Type B pancreatic cell (in vitro differentiated cells): ENCODE data around the gene RFX4. TPM values are rescaled to one million over a fixed set of nuclear protein-coding genes. Genes with fewer than 3 reads are reported as not detected.

Source experiments
- DNase-seq: peaks from one replicate; pipeline ENCODE4 v3.0.0; 2021; ENCODE audit warnings: mixed read lengths; ENCODE audit not compliant: unreplicated experiment; ENCODE audit errors: extremely low spot score
- H3K27ac Mint-ChIP-seq: 2 replicates; pipeline ENCODE4 v1.8.0; 2021; ENCODE audit warnings: mild to moderate bottlenecking, mixed read lengths
- H3K27me3 Mint-ChIP-seq: 2 replicates; pipeline ENCODE4 v1.8.0; 2021; ENCODE audit warnings: mixed read lengths
- H3K36me3 Mint-ChIP-seq: 2 replicates; pipeline ENCODE4 v1.8.0; 2021; ENCODE audit warnings: mixed read lengths
- H3K4me1 Mint-ChIP-seq: one replicate; pipeline ENCODE4 v1.8.0; 2021; ENCODE audit warnings: mixed read lengths; ENCODE audit not compliant: unreplicated experiment
- H3K4me3 Mint-ChIP-seq: 2 replicates; pipeline ENCODE4 v1.8.0; 2021; ENCODE audit warnings: mild to moderate bottlenecking, mixed read lengths
- H3K9me3 Mint-ChIP-seq: 2 replicates; pipeline ENCODE4 v1.8.0; 2021; ENCODE audit warnings: mixed read lengths
- total RNA-seq: library from RNA; stranded (reverse); gene quantifications from 2 replicates; pipeline ENCODE4 v1.2.1, GENCODE V29; 2021; ENCODE audit warnings: low replicate concordance
- TF ChIP-seq, protein P1 (sequence below): fragments of 200-600 bp; sonication (generic); conservative IDR thresholded peaks from 2 replicates; pipeline ENCODE4 v1.5.0; 2021; ENCODE audit warnings: antibody characterized with exemption, mild to moderate bottlenecking

Gene RFX4
- total RNA-seq, 1 donor from 2014 or later: 25.4 TPM

DNA sequence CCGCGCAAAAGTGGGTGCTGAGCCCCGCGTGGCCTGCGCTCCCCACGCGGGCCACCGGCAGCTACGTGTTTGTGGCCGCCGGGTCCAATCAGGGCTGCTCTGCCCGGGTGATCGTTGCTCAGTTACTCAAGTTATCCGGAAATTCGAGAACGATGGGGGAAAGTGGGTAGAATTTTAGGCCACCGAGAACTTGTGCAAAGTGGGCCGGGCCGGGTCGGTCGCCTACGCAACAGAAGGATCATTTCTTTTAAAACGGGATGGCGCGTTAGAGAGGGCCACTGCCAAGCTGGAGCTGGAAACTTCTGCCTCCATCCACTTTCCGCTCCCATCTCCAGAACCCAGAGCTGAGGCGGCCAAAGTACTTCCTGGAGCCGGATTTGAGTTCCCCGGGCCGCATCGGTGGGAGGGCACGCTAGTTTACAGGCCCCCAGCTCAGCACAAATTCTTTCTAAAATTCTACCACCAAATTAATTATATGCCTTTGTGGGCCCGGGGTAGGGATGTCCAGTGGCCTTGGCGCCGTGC, 3.5 kb downstream of the RFX4 start:
- H3K4me1 Mint-ChIP-seq: peaks cover 10% of the 10 kb centered on the region
- H3K27ac Mint-ChIP-seq: no peak overlapping the region
- peak overlapping the region; percentile 85 for H3K4me3 Mint-ChIP-seq
- no peaks in the 10 kb centered on the region for H3K9me3 Mint-ChIP-seq
- no peak for DNase-seq
- H3K36me3 Mint-ChIP-seq: no peaks in the 10 kb centered on the region
- H3K27me3 Mint-ChIP-seq: peaks cover 94% of the 10 kb centered on the region
- TF ChIP-seq, protein P1, sequence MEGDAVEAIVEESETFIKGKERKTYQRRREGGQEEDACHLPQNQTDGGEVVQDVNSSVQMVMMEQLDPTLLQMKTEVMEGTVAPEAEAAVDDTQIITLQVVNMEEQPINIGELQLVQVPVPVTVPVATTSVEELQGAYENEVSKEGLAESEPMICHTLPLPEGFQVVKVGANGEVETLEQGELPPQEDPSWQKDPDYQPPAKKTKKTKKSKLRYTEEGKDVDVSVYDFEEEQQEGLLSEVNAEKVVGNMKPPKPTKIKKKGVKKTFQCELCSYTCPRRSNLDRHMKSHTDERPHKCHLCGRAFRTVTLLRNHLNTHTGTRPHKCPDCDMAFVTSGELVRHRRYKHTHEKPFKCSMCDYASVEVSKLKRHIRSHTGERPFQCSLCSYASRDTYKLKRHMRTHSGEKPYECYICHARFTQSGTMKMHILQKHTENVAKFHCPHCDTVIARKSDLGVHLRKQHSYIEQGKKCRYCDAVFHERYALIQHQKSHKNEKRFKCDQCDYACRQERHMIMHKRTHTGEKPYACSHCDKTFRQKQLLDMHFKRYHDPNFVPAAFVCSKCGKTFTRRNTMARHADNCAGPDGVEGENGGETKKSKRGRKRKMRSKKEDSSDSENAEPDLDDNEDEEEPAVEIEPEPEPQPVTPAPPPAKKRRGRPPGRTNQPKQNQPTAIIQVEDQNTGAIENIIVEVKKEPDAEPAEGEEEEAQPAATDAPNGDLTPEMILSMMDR: no peak

DNA sequence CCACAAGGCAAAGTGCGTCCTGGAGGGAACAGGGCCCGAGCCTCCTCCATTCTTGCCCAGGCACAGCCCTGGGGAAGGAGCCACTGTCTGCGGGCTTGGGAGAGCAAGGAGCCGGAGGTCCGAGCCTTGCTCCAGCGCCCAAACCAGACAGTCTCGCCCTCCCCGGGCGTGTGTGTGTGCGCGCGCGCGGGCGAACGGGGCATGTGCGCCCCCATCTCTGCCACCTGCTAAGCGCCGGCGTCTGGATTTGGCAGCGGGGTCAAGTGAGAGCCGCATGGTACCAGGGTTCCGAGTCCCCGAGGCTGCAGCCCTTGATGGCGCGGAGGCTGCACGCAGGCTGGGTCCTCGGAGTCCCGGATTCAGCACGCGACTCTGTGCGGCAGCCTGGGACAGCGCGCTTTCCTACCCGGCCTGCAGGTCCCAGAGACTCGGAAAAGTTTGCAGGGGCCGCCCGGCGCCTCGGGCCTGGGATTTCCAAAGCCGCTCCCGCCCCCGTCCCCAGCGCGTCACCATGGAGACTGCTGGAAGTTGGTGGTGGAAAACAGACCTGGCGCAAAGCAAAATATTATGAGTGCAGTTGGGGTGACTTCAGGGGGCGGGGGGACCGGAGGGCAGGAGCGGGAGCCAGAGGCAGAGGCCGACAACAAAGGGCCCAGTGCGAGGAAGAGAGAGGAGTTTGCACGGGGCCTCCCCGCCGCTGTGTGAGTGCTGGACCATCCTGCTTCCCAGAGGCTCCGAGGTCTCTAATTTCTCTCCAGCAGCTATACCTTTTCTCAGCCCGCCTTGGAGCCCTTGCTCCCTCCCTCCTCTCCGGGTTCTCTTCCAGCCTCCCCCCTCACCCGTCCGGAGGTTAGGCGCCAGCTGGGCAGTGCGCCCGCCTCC, 4.2 kb downstream of the RFX4 start:
- Mint-ChIP-seq H3K4me1 (peaks cover 7% of the 10 kb centered on the region), H3K27ac (no peak overlapping the region), H3K27me3 (peaks cover 93% of the 10 kb centered on the region), H3K4me3 (peak overlapping the region; percentile 85), H3K36me3 (no peaks in the 10 kb centered on the region), H3K9me3 (no peaks in the 10 kb centered on the region)
- DNase-seq: no peak
- TF ChIP-seq, protein P1: no peak

DNA sequence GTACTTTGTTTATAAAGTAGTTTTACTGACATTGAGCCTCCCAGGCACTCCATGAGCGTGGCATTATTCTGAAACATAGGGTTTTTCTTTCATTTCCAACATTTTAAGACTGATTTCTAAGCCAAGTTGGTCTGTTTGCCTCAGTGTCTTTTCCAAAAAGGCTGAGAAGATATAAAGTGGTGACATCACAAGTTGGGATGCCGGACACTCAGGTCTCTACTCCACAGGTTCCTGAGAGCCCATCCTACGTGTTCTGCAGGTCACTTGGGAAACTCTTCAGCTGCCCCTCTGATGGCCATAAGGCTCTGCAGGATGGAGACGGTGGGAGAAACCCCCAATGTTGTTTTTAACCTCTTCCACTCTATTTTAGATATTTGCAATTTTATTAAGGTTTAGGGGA, 6.0 kb downstream of the RFX4 start:
- peaks cover 6% of the 10 kb centered on the region for H3K4me1 Mint-ChIP-seq
- peaks cover 3% of the 10 kb centered on the region for H3K36me3 Mint-ChIP-seq
- H3K27ac Mint-ChIP-seq: no peak overlapping the region
- no peak for DNase-seq
- H3K9me3 Mint-ChIP-seq: no peaks in the 10 kb centered on the region
- H3K27me3 Mint-ChIP-seq: peaks cover 93% of the 10 kb centered on the region
- no peak overlapping the region for H3K4me3 Mint-ChIP-seq
- TF ChIP-seq, protein P1: no peak

DNA sequence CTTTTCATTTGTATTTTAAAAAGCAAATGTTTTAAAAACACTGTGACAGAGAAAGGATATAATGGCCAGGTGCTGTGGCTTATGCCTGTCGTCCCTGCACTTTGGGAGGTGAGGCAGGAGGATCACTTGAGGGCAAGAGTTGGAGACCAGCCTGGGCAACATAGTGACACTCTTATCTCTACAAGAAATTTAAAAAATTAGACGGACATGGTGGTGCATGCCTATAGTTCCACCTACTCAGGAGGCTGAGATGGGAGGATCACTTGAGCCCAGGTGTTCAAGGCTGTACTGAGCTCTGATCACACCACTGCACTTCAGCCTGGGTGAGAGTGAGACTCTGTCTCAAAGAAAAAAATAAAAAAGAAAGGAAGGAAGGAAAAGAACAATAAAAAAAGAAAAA, 7.8 kb downstream of the RFX4 start:
- DNase-seq: no peak
- Mint-ChIP-seq H3K4me3 (no peak overlapping the region), H3K36me3 (peaks cover 3% of the 10 kb centered on the region), H3K4me1 (peaks cover under 1% of the 10 kb centered on the region), H3K9me3 (no peaks in the 10 kb centered on the region), H3K27ac (no peak overlapping the region), H3K27me3 (peaks cover 93% of the 10 kb centered on the region)
- TF ChIP-seq, protein P1: no peak

DNA sequence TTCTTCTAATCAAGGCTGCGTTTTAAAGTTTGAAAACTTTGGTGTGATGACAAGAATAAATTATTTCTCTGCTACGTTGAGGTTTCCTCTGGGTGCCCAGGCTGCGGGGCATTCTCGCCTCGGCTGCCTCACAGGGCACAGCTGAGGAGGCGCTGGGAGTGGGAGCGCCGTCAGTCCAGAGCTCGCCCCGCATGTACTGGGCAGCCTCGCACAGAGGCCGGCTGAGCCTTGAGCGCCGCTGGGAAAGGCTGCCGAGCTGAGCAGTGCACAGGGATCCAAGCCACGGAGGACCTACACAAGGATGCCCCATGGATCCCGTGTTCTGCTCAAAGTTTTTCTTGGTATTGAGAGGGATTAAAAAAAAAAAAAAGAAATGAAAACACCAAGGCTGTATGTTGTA, 11.6 kb downstream of the RFX4 start:
- no peak for DNase-seq
- H3K9me3 Mint-ChIP-seq: no peaks in the 10 kb centered on the region
- H3K4me3 Mint-ChIP-seq: no peak overlapping the region
- TF ChIP-seq, protein P1: no peak
- H3K27ac Mint-ChIP-seq: no peak overlapping the region
- no peaks in the 10 kb centered on the region for H3K4me1 Mint-ChIP-seq
- peaks cover 3% of the 10 kb centered on the region for H3K36me3 Mint-ChIP-seq
- H3K27me3 Mint-ChIP-seq: peaks cover 74% of the 10 kb centered on the region
